Measurements from ENCODE around the gene JAG1. TPM values are rescaled to one million over a fixed set of nuclear protein-coding genes. Genes with fewer than 3 reads are reported as not detected.

The JAG1 gene
- total RNA-seq = 10 to 100 TPM; 37.7 to 57.4 (median 47.0) TPM

GRCh38 chr20:10673842-10674683 is at the start of gene JAG1:
JAG1 (minus strand) TSS chr20:10673999; CDS start chr20:10673530, 469 bp downstream.
- peak in 3 of 4 donors; percentile 70 to 89 (median 80) for TF ChIP-seq POLR2A (IDR thresholded peaks at IDR 0.05)
- no peak for TF ChIP-seq EP300 (IDR thresholded peaks at IDR 0.05)
- TF ChIP-seq CTCF (IDR thresholded peaks at IDR 0.05) = no peak
- TF ChIP-seq POLR2AphosphoS5 (IDR thresholded peaks at IDR 0.05) = peak; percentile 78 to 94
- H3K9me3 ChIP-seq = no peaks in the 10 kb centered on the region
- DNase-seq (peak; percentile 96 to 97), ATAC-seq (ENCODE audit: low FRiP score in 2 of 2) (peak; percentile 90 to 93)
- peaks cover 13 to 46% (median 28%) of the 10 kb centered on the region in 4 donors for H3K4me1 ChIP-seq
- H3K4me3 ChIP-seq = peak within 1 kb of the TSS; percentile 65 to 92 (median 88)
- H3K27ac ChIP-seq = peak within 1 kb of the TSS; percentile 94 to 99 (median 98)
- H3K27me3 ChIP-seq = no peaks in the 10 kb centered on the region
- 0% methylated on average over 21 to 42 of the region's 84 CpGs for WGBS, 2 donors
- no peaks in the 10 kb centered on the region for H3K36me3 ChIP-seq

- 82 to 92% methylated on average over 3 of the region's 3 CpGs for WGBS, 2 donors
- H3K36me3 ChIP-seq = no peaks in the 10 kb centered on the region
- H3K27me3 ChIP-seq = no peaks in the 10 kb centered on the region
- DNase-seq (no peak), ATAC-seq (ENCODE audit: low FRiP score in 2 of 2) (no peak)
- no peak for TF ChIP-seq CTCF (IDR thresholded peaks at IDR 0.05)
- TF ChIP-seq POLR2AphosphoS5 (IDR thresholded peaks at IDR 0.05) = no peak
- no peak for TF ChIP-seq POLR2A (IDR thresholded peaks at IDR 0.05)
- no peak overlapping the region for H3K4me3 ChIP-seq
- peaks cover 0 to 6% (median 4%) of the 10 kb centered on the region in 4 donors for H3K4me1 ChIP-seq
- no peak overlapping the region for H3K27ac ChIP-seq
- H3K9me3 ChIP-seq = no peaks in the 10 kb centered on the region
Measured at GRCh38 chr20:10721976-10722375, 48.2 kb upstream of the JAG1 start.

DNA sequence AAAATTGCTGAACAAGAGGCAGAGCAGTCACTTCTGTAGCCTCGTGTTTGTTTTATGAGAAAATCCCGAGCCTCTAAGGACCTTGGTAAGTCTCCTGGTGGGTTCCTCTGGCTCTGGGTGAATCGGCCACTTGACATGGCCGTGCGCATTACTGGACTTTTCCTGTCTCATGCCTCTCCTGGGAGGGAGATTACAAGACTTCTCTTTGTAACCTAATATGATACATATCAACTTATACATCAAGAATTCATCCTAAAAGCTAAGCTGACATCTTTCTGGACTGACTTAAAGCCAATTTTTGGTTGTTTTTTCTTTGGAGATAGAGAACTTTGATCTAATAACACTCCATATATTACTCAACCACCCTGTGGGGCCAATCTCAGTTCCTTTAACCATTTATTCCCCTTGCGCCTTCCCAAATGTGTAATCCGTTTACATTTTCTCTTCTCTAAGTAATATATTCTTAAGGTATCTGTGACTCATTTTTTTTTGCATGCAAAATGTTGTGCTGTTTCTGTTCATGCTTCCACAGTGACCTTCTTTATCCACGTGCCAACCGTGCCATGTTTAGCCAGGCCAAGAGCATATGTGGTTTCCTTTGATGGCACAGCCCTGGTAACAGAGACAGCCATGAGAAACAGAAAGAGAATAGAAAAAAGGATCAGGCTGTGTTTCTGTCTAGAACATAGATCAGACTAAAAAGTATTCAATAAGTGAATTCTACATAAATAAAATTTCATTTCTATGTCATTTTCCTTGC is 47.5 kb upstream of the JAG1 start:
- H3K27ac ChIP-seq = no peak overlapping the region
- no peaks in the 10 kb centered on the region for H3K27me3 ChIP-seq
- no peak overlapping the region for H3K4me3 ChIP-seq
- TF ChIP-seq POLR2A (IDR thresholded peaks at IDR 0.05) (no peak), POLR2AphosphoS5 (IDR thresholded peaks at IDR 0.05) (no peak), CTCF (IDR thresholded peaks at IDR 0.05) (no peak), EP300 (IDR thresholded peaks at IDR 0.05) (no peak)
- no peaks in the 10 kb centered on the region for H3K9me3 ChIP-seq
- no peak for DNase-seq
- H3K36me3 ChIP-seq = no peaks in the 10 kb centered on the region
- peaks cover 0 to 12% (median 7%) of the 10 kb centered on the region in 4 donors for H3K4me1 ChIP-seq
- ATAC-seq (ENCODE audit: low FRiP score in 2 of 2) = no peak
- WGBS, 2 donors = 69 to 80% methylated on average over 9 of the region's 9 CpGs

GRCh38 chr20:10720565-10720964 is 46.8 kb upstream of the JAG1 start:
- no peak overlapping the region for H3K27ac ChIP-seq
- H3K4me3 ChIP-seq = no peak overlapping the region
- no peak for ATAC-seq (ENCODE audit: low FRiP score in 2 of 2)

More at GRCh38 chr20:10720565-10720964, 46.8 kb upstream of the JAG1 start:
- Histone ChIP-seq H3K4me1 (peaks cover 0 to 14% (median 8%) of the 10 kb centered on the region in 4 donors), H3K27me3 (no peaks in the 10 kb centered on the region), H3K9me3 (no peaks in the 10 kb centered on the region), H3K36me3 (no peaks in the 10 kb centered on the region)
- whole genome bisulfite sequencing, 2 donors = 58 to 60% methylated on average over 2 of the region's 2 CpGs
- TF ChIP-seq CTCF (IDR thresholded peaks at IDR 0.05) (no peak), POLR2A (IDR thresholded peaks at IDR 0.05) (no peak), EP300 (IDR thresholded peaks at IDR 0.05) (no peak), POLR2AphosphoS5 (IDR thresholded peaks at IDR 0.05) (no peak)
- no peak for DNase-seq

All from upper lobe of left lung (tissue), 6 donors.